Epidermal melanocyte (primary cell): ENCODE data around the gene CRABP1.
"Not testable (repeated sequence)": the region's sequence is repeated elsewhere in the genome, so short reads cannot be mapped to it uniquely, and the experiment has no call there.

Experiments
- DNase-seq: peaks from one replicate; pipeline ENCODE4 v3.0.0; 2011; ENCODE audit warnings: low spot score; ENCODE audit not compliant: insufficient read length

Gene CRABP1

DNA sequence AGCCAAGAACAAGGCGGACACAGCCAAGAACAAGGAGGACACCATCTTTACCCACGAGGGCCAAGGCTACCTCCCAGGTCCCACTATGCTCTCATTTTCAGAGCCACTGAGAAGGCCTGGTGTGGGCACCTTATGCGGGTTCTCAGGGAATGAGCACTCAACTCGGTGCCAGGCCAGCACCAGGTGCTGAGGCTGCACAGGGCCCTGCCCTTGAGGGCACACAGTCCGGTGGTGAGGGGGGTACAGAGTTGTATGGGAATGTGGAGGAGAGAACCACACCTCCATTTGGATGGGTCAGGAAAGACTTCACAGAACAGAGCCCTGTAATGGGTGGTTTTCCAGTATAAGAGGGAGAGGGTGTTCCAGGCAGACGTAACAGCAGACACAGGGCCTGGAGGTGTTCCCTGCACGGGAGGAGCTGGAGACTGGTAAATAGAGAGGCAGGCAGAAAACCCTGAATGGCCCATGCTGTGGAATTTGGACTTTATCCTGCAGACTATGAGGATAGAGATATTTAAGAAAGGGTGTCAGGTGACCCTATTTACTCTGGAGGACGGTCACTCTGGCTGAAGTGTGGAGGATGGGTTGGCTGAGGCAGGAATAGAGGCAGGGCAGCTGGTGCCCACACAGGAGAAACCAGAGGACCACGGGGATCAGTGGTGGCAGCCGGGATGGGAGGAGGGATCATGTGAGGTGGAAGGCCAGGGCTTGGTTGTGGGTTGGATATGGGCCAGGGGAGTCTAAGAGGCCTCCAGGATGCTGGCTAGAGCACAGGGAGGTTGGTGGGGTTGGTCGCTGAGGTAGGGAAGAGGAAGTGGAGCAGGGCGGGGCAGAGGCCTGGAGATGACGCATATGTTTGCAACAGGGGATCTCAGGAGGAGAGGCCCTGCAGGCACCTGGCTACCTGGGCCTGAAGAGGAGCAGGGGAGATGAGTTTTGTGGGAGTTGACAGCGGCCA, 34.6 kb downstream of the CRABP1 start:
- DNase-seq = no peak

GRCh38 chr15:78380143-78380542, 40.0 kb downstream of the CRABP1 start:
- not testable (repeated sequence) for DNase-seq

- no peak for DNase-seq
Observed at GRCh38 chr15:78382114-78382880, 42.1 kb downstream of the CRABP1 start.

- DNase-seq = no peak
Observed at GRCh38 chr15:78384651-78385050, 44.5 kb downstream of the CRABP1 start.

DNA sequence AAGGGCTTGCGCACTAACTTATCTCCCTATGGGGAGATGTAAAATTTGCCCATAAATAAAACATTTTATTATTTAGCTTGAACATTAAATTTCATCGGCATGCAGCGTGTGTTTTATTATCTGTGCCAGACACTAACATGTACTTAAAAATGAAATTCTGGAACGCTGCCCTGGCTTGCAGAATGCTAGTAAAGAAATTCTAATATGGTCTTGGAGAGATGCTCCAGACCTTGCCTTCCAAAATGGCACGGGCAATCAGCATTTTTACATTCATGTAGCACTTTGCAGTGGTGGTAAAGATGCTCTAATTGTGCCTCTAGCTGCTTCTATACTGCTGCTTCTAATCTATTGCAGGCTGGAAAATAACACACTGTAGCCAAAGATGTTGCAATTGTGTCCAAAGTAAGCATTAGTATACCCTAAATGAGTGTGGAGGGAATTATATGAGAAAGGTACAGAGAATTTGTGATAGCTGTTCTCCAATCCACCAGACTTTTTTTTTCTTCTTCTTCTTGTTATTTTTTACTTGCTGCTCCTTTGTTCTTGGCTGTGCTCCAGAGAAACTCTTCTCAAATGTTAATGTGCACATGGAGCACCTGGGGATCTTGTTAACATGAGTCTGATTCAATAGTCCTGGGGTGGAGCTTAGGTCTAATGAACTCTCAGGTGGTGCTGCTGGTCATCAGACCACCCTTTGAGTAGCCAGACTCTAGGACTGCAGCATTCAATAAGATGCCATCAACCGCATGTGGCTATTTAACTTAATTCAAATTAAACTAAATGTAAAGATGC, 47.3 kb downstream of the CRABP1 start:
- DNase-seq = no peak

GRCh38 chr15:78388865-78389264, 48.7 kb downstream of the CRABP1 start:
- no peak for DNase-seq

GRCh38 chr15:78389322-78389721, 49.2 kb downstream of the CRABP1 start:
- DNase-seq = peak; percentile 59

- no peak for DNase-seq
Observed at GRCh38 chr15:78389738-78390137, 49.6 kb downstream of the CRABP1 start.

DNA sequence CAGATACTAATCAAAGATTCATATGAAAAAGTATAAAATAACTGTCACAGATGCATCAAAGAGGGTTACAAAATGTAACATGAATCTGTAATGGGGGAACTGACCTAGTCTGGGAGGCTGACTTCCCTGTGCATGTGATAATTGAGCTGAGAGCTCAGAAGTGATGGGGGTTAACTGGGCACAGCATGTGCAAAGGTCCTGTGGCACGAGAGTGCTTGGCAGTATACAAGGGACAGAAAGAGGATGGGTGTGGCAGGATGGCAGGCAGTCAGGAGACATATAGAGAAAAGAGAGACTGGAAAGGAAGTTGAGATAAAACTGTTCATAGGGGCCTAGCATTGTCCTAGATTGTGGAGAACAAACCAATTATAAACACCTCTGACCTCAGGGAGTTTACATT, 50.1 kb downstream of the CRABP1 start:
- DNase-seq = no peak

DNA sequence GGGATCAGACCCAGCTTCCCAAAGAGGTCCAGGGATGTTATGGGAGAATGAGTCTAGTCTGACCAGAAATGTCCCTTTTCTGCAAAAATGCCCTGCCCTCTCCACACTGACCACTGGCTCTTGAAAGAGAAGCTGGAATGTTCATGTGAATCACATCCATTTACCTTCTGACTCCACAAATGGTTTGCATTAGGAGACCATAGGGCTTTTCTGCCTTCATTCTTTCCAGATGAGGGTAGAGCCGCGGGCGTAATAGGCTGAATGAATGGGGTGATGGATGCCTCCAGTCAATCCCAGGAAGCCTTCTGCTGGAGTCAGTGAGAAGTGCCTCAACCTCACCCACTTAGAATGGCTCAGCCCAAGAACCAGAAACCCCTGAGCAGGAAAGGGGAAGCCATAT, 50.7 kb downstream of the CRABP1 start:
- peak; percentile 55 for DNase-seq

DNA sequence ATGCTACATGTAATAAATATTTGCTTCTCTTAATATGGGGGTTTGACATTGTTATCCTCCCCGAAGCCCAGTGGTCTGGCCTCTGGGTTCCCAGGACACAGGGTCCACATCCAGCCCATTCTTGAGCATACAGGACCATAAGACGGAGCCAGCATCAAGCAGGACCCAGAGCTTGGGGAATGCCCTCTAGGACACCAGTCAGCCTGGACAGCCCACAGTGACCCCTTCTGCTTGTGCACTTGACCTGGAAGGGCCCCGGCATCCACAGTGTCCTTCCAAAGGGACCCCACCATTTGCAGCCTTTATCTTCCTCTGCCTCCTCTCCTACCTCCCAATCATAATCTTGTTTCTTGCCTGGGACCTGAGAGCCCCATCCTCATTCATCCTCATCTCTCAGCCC, 51.6 kb downstream of the CRABP1 start:
- no peak for DNase-seq

- DNase-seq = no peak
Observed at GRCh38 chr15:78392430-78392829, 52.3 kb downstream of the CRABP1 start.

DNA sequence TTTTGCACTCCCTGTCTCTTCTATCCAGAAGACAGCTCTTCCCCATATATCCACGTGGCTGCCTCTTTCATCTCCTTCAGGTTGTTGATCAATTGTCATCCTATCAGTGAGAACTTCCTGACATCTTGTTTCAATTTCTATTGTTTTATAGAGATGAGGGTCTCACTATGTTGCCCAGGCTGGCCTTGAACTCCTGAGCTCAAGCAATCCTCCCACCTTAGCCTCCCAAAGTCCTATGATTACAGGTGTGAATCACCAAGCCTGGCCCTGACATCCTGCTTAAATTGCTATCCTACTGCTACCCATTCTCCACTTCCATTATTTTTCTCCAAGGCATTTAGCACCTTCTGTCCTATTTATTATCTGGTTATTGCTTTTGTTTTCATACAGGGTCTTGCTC, 53.0 kb downstream of the CRABP1 start:
- no peak for DNase-seq

GRCh38 chr15:78394026-78394425, 53.9 kb downstream of the CRABP1 start:
- DNase-seq = no peak

GRCh38 chr15:78394981-78395616, 54.9 kb downstream of the CRABP1 start:
- DNase-seq = no peak

GRCh38 chr15:78396186-78396814, 56.1 kb downstream of the CRABP1 start:
- DNase-seq = no peak

DNA sequence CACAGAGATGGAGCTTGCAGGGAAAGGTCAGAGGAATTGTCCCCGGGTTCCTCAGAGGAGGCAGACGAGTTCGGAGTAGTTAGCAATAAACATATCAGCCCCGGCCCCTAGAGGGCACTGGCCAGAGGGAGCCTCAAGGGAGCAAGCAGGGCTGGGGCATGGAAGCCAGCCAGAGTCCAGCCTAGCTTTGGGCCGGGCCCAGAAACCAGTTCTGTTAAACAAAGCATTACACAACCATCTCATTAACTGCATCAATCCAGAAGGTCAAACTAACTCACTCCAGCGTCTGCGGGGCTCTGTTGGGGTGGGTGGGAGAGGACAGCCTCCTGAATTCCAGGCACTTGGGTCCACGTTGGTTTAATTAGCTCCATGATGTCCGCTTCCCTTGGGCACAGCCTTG, 56.8 kb downstream of the CRABP1 start:
- DNase-seq = peak; percentile 29

- no peak for DNase-seq
Observed at GRCh38 chr15:78397382-78397781, 57.2 kb downstream of the CRABP1 start.
